ENCODE results near the gene ABCA4.

DNA sequence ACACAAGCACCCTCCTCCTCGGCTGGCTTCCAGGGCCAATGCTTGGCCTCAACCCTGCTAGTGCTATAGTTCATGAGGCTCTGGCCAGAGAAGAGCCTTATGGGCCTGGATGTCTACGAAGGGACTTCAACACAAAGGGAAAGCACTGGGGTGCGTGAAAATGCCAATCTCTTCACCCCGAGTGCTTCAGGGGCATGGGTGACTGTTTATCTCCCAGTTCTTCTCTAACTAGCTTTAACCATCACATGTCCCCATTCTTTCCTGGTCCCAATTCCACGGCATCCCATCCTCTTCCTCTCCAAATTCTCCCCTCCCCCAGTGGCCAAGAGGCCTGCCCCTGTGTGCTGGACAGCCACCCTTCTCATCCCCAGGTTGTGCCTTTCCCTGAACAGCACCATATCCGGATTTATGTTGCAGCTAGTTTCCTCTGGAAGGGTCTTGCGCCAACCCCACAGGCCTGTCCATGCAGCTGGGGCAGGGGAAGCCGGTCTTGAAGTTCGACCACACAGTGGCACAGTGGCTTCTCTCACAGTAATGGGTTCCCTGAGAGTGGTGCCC lies 16.7 kb downstream of the ABCA4 start:
- TF ChIP-seq CTCF (IDR thresholded peaks at IDR 0.05; ENCODE audit: borderline replicate concordance, extremely low read depth, low read length, poor library complexity, severe bottlenecking) (no peak), EZH2 (IDR thresholded peaks at IDR 0.05; ENCODE audit: borderline replicate concordance, low read depth, low read length, severe bottlenecking) (no peak)

Measured in DND-41 (cell line).